ENCODE measurements around the gene SESN3. TPM values are rescaled to one million over a fixed set of nuclear protein-coding genes. Genes with fewer than 3 reads are reported as not detected.

Gene SESN3
- total RNA-seq, 1 experiment from 2014 or later = 34.9 TPM

DNA sequence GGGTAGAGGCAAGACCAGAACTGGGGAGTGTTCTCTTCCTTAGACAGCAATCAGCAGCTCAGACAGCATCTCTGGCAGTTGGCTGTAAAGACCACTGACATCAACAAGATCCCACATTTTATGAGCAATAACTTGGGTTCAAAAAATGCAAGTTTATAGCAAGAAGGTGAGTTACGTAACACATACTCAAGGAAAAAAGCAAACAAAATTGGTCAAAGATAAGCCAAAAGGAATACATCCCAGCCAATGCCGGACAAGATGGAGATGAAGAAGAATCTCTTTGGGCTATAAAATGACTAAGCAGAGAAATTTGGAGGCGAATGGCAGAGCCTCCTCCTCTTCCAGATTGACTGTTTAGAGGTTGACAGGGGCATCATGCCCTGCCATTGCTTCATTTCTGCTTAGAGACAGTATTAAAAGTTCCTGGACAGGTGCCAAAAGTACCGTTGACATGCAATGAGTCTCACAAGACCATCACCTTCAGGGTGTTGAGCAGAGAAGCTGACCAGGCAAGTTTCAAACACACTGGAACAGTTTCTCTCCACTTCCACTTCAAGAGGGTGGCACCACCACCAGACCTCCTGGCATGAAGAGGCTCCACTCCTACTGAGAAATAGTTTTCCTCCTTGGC lies 85.5 kb downstream of the SESN3 start:
- DNase-seq (ENCODE audit: low spot score) = no peak
- ATAC-seq = no peak
- ChIA-PET CTCF (interaction anchor here (2.9 kb wide), 1 partner anchor 77 kb away, joined by 7 read pairs; no protein-coding TSS in a partner anchor), POLR2A (no interaction called here)
- H3K27me3 Mint-ChIP-seq (ENCODE audit: low read depth) = peaks cover 92% of the 10 kb centered on the region
- H3K4me3 Mint-ChIP-seq = no peak overlapping the region
- H3K27ac Mint-ChIP-seq = no peak overlapping the region
- no peaks in the 10 kb centered on the region for H3K9me3 Mint-ChIP-seq
- peaks cover 7% of the 10 kb centered on the region for H3K4me1 Mint-ChIP-seq
- TF ChIP-seq, protein P1, sequence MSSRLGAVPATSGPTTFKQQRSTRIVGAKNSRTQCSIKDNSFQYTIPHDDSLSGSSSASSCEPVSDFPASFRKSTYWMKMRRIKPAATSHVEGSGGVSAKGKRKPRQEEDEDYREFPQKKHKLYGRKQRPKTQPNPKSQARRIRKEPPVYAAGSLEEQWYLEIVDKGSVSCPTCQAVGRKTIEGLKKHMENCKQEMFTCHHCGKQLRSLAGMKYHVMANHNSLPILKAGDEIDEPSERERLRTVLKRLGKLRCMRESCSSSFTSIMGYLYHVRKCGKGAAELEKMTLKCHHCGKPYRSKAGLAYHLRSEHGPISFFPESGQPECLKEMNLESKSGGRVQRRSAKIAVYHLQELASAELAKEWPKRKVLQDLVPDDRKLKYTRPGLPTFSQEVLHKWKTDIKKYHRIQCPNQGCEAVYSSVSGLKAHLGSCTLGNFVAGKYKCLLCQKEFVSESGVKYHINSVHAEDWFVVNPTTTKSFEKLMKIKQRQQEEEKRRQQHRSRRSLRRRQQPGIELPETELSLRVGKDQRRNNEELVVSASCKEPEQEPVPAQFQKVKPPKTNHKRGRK (CRISPR knock-in tag; IDR thresholded peaks at IDR 0.05; ENCODE audit: borderline replicate concordance) = no peak
- TF ChIP-seq ZNF121 (CRISPR knock-in tag; IDR thresholded peaks at IDR 0.05) (no peak), RELA (CRISPR knock-in tag; IDR thresholded peaks at IDR 0.05; ENCODE audit: borderline replicate concordance) (no peak), ATF1 (CRISPR knock-in tag; IDR thresholded peaks at IDR 0.05) (no peak), ELF4 (CRISPR knock-in tag; IDR thresholded peaks at IDR 0.05; ENCODE audit: low read depth) (no peak), ZNF138 (CRISPR knock-in tag; conservative IDR thresholded peaks at IDR 0.05) (no peak), PRRX2 (CRISPR knock-in tag; IDR thresholded peaks at IDR 0.05) (no peak), NFYB (CRISPR knock-in tag; conservative IDR thresholded peaks at IDR 0.05; ENCODE audit: low read depth) (no peak), CREB1 (CRISPR knock-in tag; IDR thresholded peaks at IDR 0.05) (no peak), ZNF671 (CRISPR knock-in tag; IDR thresholded peaks at IDR 0.05) (no peak), TEAD4 (CRISPR knock-in tag; IDR thresholded peaks at IDR 0.05) (no peak)
- TF ChIP-seq, protein P2, sequence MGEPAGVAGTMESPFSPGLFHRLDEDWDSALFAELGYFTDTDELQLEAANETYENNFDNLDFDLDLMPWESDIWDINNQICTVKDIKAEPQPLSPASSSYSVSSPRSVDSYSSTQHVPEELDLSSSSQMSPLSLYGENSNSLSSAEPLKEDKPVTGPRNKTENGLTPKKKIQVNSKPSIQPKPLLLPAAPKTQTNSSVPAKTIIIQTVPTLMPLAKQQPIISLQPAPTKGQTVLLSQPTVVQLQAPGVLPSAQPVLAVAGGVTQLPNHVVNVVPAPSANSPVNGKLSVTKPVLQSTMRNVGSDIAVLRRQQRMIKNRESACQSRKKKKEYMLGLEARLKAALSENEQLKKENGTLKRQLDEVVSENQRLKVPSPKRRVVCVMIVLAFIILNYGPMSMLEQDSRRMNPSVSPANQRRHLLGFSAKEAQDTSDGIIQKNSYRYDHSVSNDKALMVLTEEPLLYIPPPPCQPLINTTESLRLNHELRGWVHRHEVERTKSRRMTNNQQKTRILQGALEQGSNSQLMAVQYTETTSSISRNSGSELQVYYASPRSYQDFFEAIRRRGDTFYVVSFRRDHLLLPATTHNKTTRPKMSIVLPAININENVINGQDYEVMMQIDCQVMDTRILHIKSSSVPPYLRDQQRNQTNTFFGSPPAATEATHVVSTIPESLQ (CRISPR knock-in tag; IDR thresholded peaks at IDR 0.05) = no peak
- TF ChIP-seq, protein P3, sequence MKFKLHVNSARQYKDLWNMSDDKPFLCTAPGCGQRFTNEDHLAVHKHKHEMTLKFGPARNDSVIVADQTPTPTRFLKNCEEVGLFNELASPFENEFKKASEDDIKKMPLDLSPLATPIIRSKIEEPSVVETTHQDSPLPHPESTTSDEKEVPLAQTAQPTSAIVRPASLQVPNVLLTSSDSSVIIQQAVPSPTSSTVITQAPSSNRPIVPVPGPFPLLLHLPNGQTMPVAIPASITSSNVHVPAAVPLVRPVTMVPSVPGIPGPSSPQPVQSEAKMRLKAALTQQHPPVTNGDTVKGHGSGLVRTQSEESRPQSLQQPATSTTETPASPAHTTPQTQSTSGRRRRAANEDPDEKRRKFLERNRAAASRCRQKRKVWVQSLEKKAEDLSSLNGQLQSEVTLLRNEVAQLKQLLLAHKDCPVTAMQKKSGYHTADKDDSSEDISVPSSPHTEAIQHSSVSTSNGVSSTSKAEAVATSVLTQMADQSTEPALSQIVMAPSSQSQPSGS (CRISPR knock-in tag; IDR thresholded peaks at IDR 0.05; ENCODE audit: borderline replicate concordance, low read depth) = no peak
- TF ChIP-seq, protein P4, sequence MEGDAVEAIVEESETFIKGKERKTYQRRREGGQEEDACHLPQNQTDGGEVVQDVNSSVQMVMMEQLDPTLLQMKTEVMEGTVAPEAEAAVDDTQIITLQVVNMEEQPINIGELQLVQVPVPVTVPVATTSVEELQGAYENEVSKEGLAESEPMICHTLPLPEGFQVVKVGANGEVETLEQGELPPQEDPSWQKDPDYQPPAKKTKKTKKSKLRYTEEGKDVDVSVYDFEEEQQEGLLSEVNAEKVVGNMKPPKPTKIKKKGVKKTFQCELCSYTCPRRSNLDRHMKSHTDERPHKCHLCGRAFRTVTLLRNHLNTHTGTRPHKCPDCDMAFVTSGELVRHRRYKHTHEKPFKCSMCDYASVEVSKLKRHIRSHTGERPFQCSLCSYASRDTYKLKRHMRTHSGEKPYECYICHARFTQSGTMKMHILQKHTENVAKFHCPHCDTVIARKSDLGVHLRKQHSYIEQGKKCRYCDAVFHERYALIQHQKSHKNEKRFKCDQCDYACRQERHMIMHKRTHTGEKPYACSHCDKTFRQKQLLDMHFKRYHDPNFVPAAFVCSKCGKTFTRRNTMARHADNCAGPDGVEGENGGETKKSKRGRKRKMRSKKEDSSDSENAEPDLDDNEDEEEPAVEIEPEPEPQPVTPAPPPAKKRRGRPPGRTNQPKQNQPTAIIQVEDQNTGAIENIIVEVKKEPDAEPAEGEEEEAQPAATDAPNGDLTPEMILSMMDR (IDR thresholded peaks at IDR 0.05) = no peak
- no peaks in the 10 kb centered on the region for H3K36me3 Mint-ChIP-seq

DNA sequence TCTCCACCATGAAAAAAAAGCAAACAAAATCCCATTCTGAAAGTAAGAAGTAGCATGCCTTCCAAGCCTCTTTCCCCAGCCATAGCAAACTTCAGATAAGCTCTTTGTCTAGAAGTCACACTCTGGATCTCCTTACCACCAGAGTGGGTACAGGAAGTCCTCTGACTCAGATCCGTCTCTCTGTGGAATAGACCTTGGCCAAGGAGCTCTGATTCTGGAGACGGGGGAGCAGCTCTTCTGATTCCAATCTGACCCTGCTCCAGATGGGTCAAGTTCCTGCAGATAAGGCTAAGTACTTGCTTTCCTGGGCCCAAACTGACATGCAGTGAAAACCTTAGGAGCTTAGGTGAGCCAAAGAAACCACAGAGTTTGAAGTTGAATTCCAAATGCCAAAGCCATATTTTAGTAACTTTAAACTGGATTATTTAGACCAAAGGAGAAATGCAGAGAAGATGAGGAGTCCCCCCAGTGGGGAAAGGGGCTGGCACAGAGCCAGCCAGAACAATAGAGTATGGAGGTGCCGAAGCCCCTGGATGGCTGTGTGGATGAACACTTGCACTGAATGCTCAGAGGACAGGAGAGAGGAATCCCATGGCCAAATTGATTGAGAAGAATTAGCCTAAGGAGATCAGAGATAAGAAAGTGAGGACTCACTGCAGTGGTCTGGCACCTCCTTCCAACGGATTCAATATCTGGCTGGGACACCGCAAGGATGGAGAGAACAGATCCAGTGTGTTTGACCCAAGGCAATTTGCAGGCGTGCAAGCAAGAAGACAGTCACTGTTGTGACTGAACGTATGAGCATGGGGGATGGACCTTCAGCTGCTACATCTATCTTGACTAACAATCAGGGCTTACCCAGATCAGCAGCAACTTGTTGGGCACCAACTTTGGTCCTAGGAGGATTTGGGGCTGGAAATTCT lies 86.4 kb downstream of the SESN3 start:
- H3K27ac Mint-ChIP-seq = no peak overlapping the region
- peaks cover 5% of the 10 kb centered on the region for H3K4me1 Mint-ChIP-seq
- DNase-seq (ENCODE audit: low spot score) (no peak), ATAC-seq (no peak)
- no peak overlapping the region for H3K4me3 Mint-ChIP-seq
- peaks cover 89% of the 10 kb centered on the region for H3K27me3 Mint-ChIP-seq (ENCODE audit: low read depth)
- POLR2A ChIA-PET = no interaction called here
- CTCF ChIA-PET = interaction anchor here (0.7 to 2.9 kb wide), 2 partner anchors 10 to 76 kb away, joined by 3 to 7 read pairs; no protein-coding TSS in a partner anchor
- H3K36me3 Mint-ChIP-seq = no peaks in the 10 kb centered on the region
- no peaks in the 10 kb centered on the region for H3K9me3 Mint-ChIP-seq
- TF ChIP-seq NFATC4 (CRISPR knock-in tag; IDR thresholded peaks at IDR 0.05) (no peak), ZNF416 (CRISPR knock-in tag; IDR thresholded peaks at IDR 0.05) (no peak), EMX1 (CRISPR knock-in tag; IDR thresholded peaks at IDR 0.05) (no peak), TP53 (CRISPR knock-in tag; IDR thresholded peaks at IDR 0.05) (no peak), KAT7 (CRISPR knock-in tag; IDR thresholded peaks at IDR 0.05; ENCODE audit: borderline replicate concordance) (no peak), GABPB1 (CRISPR knock-in tag; IDR thresholded peaks at IDR 0.05) (no peak), MXD4 (CRISPR knock-in tag; IDR thresholded peaks at IDR 0.05; ENCODE audit: borderline replicate concordance) (no peak), NR3C1 (CRISPR knock-in tag; conservative IDR thresholded peaks at IDR 0.05; ENCODE audit: low read depth) (no peak), RORB (CRISPR knock-in tag; IDR thresholded peaks at IDR 0.05) (no peak), NR1H2 (CRISPR knock-in tag; IDR thresholded peaks at IDR 0.05) (no peak)
- TF ChIP-seq, protein P5, sequence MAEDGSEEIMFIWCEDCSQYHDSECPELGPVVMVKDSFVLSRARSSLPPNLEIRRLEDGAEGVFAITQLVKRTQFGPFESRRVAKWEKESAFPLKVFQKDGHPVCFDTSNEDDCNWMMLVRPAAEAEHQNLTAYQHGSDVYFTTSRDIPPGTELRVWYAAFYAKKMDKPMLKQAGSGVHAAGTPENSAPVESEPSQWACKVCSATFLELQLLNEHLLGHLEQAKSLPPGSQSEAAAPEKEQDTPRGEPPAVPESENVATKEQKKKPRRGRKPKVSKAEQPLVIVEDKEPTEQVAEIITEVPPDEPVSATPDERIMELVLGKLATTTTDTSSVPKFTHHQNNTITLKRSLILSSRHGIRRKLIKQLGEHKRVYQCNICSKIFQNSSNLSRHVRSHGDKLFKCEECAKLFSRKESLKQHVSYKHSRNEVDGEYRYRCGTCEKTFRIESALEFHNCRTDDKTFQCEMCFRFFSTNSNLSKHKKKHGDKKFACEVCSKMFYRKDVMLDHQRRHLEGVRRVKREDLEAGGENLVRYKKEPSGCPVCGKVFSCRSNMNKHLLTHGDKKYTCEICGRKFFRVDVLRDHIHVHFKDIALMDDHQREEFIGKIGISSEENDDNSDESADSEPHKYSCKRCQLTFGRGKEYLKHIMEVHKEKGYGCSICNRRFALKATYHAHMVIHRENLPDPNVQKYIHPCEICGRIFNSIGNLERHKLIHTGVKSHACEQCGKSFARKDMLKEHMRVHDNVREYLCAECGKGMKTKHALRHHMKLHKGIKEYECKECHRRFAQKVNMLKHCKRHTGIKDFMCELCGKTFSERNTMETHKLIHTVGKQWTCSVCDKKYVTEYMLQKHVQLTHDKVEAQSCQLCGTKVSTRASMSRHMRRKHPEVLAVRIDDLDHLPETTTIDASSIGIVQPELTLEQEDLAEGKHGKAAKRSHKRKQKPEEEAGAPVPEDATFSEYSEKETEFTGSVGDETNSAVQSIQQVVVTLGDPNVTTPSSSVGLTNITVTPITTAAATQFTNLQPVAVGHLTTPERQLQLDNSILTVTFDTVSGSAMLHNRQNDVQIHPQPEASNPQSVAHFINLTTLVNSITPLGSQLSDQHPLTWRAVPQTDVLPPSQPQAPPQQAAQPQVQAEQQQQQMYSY (CRISPR knock-in tag; IDR thresholded peaks at IDR 0.05) = no peak

All from WTC11 (cell line).